Neural progenitor cell (in vitro differentiated cells): ENCODE results near the gene FBLN5. TPM values are rescaled to one million over a fixed set of nuclear protein-coding genes. Genes with fewer than 3 reads are reported as not detected.

ENCODE experiments used
- DNase-seq: peaks from one replicate; pipeline ENCODE4 v3.0.0-alpha.2; 2016; ENCODE audit warnings: low spot score
- H2AFZ ChIP-seq: fragments of 200-600 bp; sonication (generic); replicated peaks from 2 replicates; pipeline ENCODE4 v1.6.1; 2016; ENCODE audit warnings: antibody characterized with exemption
- H3F3A ChIP-seq: fragments of 200-600 bp; sonication (generic); 2 replicates; pipeline ENCODE4 v1.6.1; 2016; ENCODE audit warnings: antibody characterized with exemption, low read depth
- H3K27ac ChIP-seq: fragments of 200-600 bp; sonication (generic); 2 replicates; pipeline ENCODE4 v1.5.1; 2016; ENCODE audit warnings: mild to moderate bottlenecking
- H3K27me3 ChIP-seq: fragments of 200-600 bp; sonication (generic); 2 replicates; pipeline ENCODE4 v1.6.1; 2016; ENCODE audit warnings: mild to moderate bottlenecking, moderate library complexity
- H3K36me3 ChIP-seq: fragments of 200-600 bp; sonication (generic); 2 replicates; pipeline ENCODE4 v1.5.1; 2016
- H3K4me1 ChIP-seq: fragments of 200-600 bp; sonication (generic); 2 replicates; pipeline ENCODE4 v1.6.1; 2016; ENCODE audit warnings: mixed run types
- H3K4me2 ChIP-seq: fragments of 200-600 bp; sonication (generic); 2 replicates; pipeline ENCODE4 v1.6.1; 2016
- H3K4me3 ChIP-seq: fragments of 200-600 bp; sonication (generic); 2 replicates; pipeline ENCODE4 v1.5.1; 2016
- H3K79me2 ChIP-seq: fragments of 200-600 bp; sonication (generic); 2 replicates; pipeline ENCODE4 v1.6.1; 2016; ENCODE audit warnings: low read depth
- H3K9ac ChIP-seq: fragments of 200-600 bp; sonication (generic); 2 replicates; pipeline ENCODE4 v1.6.1; 2016
- H3K9me3 ChIP-seq: fragments of 200-600 bp; sonication (generic); 2 replicates; pipeline ENCODE4 v1.5.1; 2016; ENCODE audit warnings: low read depth
- H4K20me1 ChIP-seq: fragments of 200-600 bp; sonication (generic); 2 replicates; pipeline ENCODE4 v1.6.1; 2016; ENCODE audit warnings: low read depth
- H3K27ac Mint-ChIP-seq: 3 replicates; pipeline ENCODE4 v1.8.0; 2021; ENCODE audit warnings: mixed read lengths
- H3K27me3 Mint-ChIP-seq: 2 replicates; pipeline ENCODE4 v1.8.0; 2022; ENCODE audit warnings: low read depth, mild to moderate bottlenecking, inconsistent platforms, moderate library complexity, mixed read lengths; ENCODE audit not compliant: insufficient read depth
- H3K36me3 Mint-ChIP-seq: 3 replicates; pipeline ENCODE4 v1.8.0; 2021; ENCODE audit warnings: mixed read lengths
- H3K4me1 Mint-ChIP-seq: 3 replicates; pipeline ENCODE4 v1.8.0; 2021; ENCODE audit warnings: mixed read lengths
- H3K4me3 Mint-ChIP-seq: 3 replicates; pipeline ENCODE4 v1.8.0; 2021; ENCODE audit warnings: mild to moderate bottlenecking, moderate library complexity, mixed read lengths
- H3K9me3 Mint-ChIP-seq: 3 replicates; pipeline ENCODE4 v1.8.0; 2020; ENCODE audit warnings: mixed read lengths
- EZH2 ChIP-seq: fragments of 200-600 bp; sonication (generic); IDR thresholded peaks from 2 replicates; pipeline ENCODE4 v1.6.1; 2017; ENCODE audit warnings: antibody characterized with exemption, mild to moderate bottlenecking, moderate library complexity
- EZH2phosphoT487 ChIP-seq: fragments of 200-600 bp; sonication (generic); IDR thresholded peaks from 2 replicates; pipeline ENCODE4 v1.6.1; 2017; ENCODE audit warnings: antibody characterized with exemption
- total RNA-seq: library from RNA; depleted of rRNA; stranded (reverse); fragments of >200 nt; gene quantifications from 2 replicates; pipeline ENCODE4 v1.2.3, GENCODE V29; 2015; ENCODE audit warnings: low replicate concordance
- TF ChIP-seq, protein P1 (sequence below): fragments of 200-600 bp; sonication (generic); IDR thresholded peaks from 2 replicates; pipeline ENCODE4 v1.5.1; 2017; ENCODE audit warnings: antibody characterized with exemption, mild to moderate bottlenecking

FBLN5 gene
- total RNA-seq, 1 donor from 2014 or later = not detected

DNA sequence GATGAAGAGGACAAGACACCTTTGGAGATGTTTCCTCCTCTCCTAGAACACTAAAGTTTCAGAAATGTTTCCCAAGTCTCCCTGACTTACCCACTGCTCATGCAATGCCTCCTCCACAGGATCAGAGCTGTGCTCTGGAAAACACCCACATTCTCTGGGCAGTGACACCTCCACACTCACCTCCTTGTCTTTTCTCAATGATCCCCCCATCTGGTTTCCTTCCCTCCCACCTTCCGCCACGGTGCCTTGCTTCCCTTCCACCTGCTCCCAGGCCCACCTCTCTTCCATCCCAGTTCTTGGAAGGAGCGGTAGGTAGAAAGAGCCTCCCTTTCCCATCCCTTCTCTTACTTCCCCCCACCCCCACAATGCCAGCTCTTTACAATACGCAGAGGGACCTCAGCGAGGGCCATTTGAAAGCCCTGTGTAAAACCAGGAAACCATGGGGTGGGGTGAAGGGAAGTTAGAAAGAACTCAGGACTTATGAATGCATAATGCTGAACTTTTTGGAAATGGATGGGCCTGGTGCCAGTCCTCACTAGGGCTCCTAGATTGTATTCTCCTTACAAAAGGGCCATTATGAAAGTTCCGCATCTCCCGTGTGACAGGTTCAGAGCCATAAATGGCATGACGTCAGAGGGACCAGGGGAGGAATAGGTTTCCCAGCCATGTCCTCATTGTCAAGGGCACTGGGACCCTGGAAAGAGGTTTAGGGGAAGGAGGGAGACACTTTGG, 12.8 kb downstream of the FBLN5 start:
- no peaks in the 10 kb centered on the region for H3K9me3 Mint-ChIP-seq
- TF ChIP-seq EZH2 (no peak), EZH2phosphoT487 (no peak)
- TF ChIP-seq, protein P1, sequence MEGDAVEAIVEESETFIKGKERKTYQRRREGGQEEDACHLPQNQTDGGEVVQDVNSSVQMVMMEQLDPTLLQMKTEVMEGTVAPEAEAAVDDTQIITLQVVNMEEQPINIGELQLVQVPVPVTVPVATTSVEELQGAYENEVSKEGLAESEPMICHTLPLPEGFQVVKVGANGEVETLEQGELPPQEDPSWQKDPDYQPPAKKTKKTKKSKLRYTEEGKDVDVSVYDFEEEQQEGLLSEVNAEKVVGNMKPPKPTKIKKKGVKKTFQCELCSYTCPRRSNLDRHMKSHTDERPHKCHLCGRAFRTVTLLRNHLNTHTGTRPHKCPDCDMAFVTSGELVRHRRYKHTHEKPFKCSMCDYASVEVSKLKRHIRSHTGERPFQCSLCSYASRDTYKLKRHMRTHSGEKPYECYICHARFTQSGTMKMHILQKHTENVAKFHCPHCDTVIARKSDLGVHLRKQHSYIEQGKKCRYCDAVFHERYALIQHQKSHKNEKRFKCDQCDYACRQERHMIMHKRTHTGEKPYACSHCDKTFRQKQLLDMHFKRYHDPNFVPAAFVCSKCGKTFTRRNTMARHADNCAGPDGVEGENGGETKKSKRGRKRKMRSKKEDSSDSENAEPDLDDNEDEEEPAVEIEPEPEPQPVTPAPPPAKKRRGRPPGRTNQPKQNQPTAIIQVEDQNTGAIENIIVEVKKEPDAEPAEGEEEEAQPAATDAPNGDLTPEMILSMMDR = no peak
- no peak overlapping the region for H3K4me3 Mint-ChIP-seq

DNA sequence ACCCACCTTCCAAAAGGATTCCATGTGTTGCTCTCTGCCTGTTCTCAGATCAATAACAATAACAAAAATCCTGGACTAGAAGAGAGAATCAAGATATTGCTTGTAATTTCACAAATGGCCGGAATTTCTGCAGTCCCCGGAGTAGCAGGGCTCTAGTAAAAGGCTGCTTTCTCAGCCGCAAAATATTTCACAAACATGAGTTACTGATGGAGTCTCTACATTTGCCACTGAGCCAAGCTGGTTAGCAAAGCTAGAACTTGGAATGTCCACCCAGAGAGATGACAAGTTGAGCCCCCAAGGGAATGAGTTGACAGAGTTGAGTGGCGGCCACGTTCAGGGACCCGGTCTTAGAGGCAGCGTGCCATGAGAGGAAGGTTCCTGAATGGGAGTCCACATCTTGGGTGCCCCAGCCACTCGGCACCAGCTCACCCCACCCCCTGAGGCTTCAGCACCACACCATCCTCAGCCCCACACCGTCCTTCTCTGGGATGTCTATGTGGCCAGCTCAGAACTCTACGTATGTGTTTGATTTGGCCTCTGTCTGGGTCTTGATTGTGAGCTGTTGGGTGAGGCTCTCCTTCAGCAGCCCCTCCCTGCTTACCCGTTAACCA, 15.9 kb downstream of the FBLN5 start:
- H3K79me2 ChIP-seq = no peaks in the 10 kb centered on the region
- no peak overlapping the region for H3K4me2 ChIP-seq
- Mint-ChIP-seq H3K4me1 (no peaks in the 10 kb centered on the region), H3K9me3 (no peaks in the 10 kb centered on the region), H3K27ac (no peak overlapping the region), H3K27me3 (no peaks in the 10 kb centered on the region), H3K36me3 (no peaks in the 10 kb centered on the region), H3K4me3 (no peak overlapping the region)
- no peaks in the 10 kb centered on the region for H3K4me1 ChIP-seq
- no peaks in the 10 kb centered on the region for H3K9me3 ChIP-seq
- no peaks in the 10 kb centered on the region for H3K36me3 ChIP-seq
- H4K20me1 ChIP-seq = no peaks in the 10 kb centered on the region
- no peak overlapping the region for H3K9ac ChIP-seq
- no peak overlapping the region for H3K27ac ChIP-seq
- DNase-seq = no peak
- H3K4me3 ChIP-seq = no peak overlapping the region
- H3F3A ChIP-seq = no peaks in the 10 kb centered on the region
- no peaks in the 10 kb centered on the region for H3K27me3 ChIP-seq
- no peak overlapping the region for H2AFZ ChIP-seq
- TF ChIP-seq EZH2 (no peak), EZH2phosphoT487 (no peak)
- TF ChIP-seq, protein P1 = no peak

More for the DNA sequence above, 12.8 kb downstream of the FBLN5 start:
- no peak overlapping the region for H3K4me2 ChIP-seq
- no peak overlapping the region for H3K9ac ChIP-seq
- DNase-seq = no peak
- H4K20me1 ChIP-seq = no peaks in the 10 kb centered on the region
- H2AFZ ChIP-seq = no peak overlapping the region
- H3K27ac ChIP-seq = no peak overlapping the region
- H3K36me3 ChIP-seq = no peaks in the 10 kb centered on the region
- H3K27ac Mint-ChIP-seq = no peak overlapping the region
- no peaks in the 10 kb centered on the region for H3K4me1 ChIP-seq
- H3K79me2 ChIP-seq = no peaks in the 10 kb centered on the region
- H3K27me3 Mint-ChIP-seq = peaks cover 3% of the 10 kb centered on the region
- H3K4me3 ChIP-seq = no peak overlapping the region
- no peaks in the 10 kb centered on the region for H3K27me3 ChIP-seq
- H3F3A ChIP-seq = no peaks in the 10 kb centered on the region
- H3K4me1 Mint-ChIP-seq = no peaks in the 10 kb centered on the region
- H3K36me3 Mint-ChIP-seq = no peaks in the 10 kb centered on the region
- no peaks in the 10 kb centered on the region for H3K9me3 ChIP-seq

DNA sequence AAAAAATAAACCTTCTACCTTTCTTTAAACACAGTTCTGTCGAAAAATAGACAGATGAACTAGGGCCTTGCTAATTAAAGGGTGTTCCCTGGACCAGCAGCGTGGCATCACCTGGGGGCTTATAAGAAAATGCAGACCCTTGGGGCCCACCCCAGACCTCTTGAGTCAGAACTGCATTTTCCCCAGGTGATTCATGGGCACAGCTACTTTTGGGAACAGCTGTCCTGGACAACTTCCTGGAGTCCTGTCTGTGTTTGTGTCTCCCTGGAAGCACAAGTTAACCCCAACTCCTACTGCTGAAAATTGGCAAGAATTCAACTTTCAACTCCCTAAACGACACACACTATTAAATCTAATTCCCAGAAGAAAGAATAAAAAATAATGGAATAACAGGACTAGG, 17.8 kb downstream of the FBLN5 start:
- no peak overlapping the region for H2AFZ ChIP-seq
- no peaks in the 10 kb centered on the region for H3K9me3 ChIP-seq
- no peak for DNase-seq
- no peak for TF ChIP-seq EZH2
- TF ChIP-seq EZH2phosphoT487 = no peak
- TF ChIP-seq, protein P1 = no peak
- H3K79me2 ChIP-seq = no peaks in the 10 kb centered on the region
- no peak overlapping the region for H3K27ac ChIP-seq
- no peaks in the 10 kb centered on the region for H3K4me1 ChIP-seq
- no peak overlapping the region for H3K4me3 ChIP-seq
- H3K4me1 Mint-ChIP-seq = no peaks in the 10 kb centered on the region
- no peaks in the 10 kb centered on the region for H3K36me3 Mint-ChIP-seq
- H3K9ac ChIP-seq = no peak overlapping the region
- H3K9me3 Mint-ChIP-seq = no peaks in the 10 kb centered on the region
- H3K27me3 ChIP-seq = no peaks in the 10 kb centered on the region
- H3K4me3 Mint-ChIP-seq = no peak overlapping the region
- no peaks in the 10 kb centered on the region for H3K36me3 ChIP-seq
- H3F3A ChIP-seq = no peaks in the 10 kb centered on the region
- H3K27ac Mint-ChIP-seq = no peak overlapping the region
- H4K20me1 ChIP-seq = no peaks in the 10 kb centered on the region
- H3K27me3 Mint-ChIP-seq = no peaks in the 10 kb centered on the region
- no peak overlapping the region for H3K4me2 ChIP-seq
